ENCODE data around the gene S100B.

Gene S100B

DNA sequence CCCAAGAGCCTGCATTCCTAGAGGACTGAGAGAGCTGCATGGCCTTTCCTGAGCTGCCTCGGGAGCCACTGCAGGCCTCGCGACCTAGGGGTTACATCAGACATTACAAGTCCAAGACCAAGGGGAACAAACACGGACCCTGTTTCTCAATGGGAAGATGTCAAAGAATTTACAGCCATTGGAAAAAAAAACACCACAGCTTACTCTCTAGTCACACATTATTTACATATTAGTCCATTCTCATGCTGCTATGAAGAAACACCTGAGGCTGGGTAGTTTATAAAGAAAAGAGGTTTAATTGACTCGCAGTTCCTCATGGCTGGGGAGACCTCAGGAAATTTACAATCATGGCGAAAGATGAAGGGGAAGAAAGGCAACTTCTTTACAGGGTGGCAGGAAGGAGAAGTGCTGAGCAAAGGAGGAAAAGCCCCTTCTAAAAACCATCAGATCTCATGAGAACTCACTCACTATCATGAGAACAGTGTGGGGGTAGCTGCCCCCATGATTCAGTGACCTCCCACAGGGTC is 22.2 kb upstream of the S100B start:
- no peak for DNase-seq

DNA sequence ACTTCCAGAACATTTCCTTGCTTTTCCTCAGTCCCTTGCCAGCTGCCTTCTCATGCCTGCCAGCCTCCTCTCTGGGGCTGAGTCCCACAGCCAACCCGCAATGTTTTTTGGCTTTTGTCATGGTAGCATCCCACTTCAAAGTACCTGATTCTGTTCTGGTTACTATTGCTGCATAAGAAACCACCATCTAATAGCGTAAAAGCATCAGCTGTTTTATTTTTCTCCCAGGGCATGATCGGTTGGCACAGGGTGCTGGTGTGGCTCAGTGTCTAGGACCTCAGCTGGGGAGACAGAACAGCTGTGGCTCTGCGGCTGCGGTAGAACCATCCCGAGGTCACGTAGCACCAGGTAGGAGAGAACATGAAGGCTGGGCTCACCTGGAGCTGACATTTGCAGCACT is 21.7 kb upstream of the S100B start:
- no peak for DNase-seq

DNA sequence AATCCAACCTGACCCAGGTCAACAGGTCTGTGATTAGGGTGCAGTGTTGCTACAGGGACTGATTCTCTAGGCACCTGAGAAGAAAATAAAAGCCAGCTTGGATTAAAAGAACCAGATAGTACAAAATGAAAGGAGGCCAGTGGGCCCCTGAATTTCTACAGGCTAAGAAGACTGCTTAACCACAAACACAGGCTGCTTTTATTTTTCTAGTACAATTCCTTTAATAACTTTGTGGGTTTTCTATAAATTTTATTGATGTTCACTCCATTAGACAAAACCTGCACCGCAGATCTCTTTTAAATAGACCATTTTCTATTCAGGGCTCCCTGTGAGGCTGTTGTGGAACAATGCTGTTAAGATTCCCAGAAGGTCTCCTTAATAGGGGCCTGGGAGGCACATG is 20.9 kb upstream of the S100B start:
- DNase-seq: no peak

DNA sequence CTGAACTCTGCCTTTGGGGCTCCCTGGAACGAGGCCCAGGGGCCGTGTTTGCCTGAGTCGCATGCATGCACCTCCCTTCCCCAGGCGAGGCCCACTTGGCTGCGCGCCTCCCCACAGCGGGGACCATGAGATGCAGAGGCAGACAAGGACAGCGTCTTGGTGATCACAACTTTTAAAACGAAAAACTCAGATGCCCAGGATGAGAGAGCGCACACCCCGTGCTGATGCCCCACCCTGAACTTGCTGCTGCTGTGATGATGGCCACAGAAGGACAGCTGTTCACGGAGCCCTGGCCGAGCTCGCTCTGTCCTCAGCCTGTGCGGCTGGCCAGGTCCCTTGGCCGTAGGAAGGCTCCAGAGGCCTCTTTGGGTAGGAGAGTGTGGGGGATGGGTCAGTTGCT is 19.2 kb upstream of the S100B start:
- DNase-seq: no peak

DNA sequence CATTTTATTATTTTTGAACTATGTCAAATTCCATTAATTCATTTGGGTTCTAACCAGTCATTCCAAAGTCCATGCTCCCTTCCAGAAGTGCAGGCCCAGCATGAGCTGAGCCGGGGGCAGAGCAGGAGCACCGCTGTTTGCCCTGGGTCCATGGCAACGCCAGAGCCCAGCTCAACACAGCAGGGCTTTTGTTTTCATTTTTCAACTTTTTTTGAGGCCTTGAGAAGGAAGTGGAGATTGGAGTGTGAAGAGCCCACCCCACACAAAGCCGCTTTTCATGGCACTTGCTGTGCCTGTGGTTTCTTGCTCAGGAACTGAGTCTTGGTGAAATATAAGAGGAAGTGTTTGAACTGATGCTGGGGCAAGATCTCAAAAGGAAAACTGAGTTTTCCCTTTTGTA is 17.3 kb upstream of the S100B start:
- no peak for DNase-seq

DNA sequence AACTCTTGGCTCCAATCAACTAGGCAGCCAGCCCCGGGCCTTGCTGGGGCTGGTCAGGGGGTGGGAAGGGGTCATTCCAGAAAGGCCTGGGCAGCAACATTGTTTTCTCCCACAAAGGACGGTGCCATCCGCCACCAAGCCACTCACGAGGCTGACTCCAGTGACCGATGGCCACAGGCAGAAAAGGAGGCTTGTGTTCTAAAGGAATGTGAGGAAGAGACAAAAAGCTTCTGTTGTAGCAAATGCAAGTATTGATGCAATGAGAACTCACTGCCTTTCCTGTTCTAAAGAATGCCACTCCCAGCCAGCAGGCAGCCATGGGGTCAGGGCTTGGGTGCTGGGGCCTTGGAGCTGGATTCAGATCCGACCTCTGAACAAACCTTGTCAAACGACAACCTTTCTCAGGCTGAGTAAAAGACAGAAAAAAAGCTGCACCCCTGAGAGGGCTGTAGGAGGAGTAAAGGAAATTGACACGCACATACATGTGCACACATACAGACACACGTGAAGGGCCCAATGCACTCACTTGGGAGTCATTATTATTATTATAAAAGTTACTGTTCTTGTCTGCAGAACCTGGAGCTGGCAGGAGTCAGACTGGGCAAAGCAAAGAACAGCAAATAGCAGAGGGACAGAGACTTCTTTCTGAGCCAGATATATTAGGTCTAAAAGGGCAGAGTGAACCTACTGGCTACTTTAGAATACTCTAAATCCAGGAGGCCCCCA is 16.7 kb upstream of the S100B start:
- DNase-seq: no peak

DNA sequence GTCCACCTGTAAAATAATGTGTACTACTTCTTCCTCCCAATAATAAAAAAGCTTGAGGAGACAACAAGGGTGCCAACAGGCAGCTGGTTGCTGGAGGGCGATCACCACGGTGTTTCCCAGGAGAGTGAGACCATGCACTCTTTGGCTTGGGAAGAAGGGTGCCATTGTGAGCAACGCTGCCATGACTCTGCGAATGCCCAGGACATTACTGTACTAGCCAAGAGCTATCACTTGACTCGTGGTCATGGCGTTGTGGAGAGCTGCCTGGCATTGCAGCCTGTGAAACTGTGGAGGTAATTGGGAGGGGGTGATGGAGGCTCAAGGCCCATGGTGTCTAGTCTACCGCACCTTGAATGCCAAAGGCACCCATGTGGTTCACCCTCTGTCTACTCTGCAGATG is 16.0 kb upstream of the S100B start:
- no peak for DNase-seq

DNA sequence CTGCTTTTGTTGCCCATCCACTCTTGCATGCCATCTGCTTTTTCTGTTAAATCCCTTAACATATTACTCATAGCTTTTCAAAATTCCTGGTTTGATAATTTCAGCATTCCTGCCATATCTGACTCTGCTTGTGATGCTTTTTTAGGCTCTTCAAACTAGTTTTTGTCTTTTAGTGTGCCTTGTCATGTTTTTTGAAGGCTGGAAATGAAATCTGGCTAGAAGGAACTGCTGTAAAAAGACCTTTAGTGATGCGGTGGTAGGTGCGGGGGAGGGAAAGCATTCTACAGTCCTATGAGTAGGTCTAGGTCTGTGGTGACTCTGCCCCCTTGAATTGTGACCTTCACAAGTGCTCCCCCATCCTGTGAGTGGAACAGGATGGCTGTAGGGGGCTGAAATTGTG is 15.0 kb upstream of the S100B start:
- no peak for DNase-seq

DNA sequence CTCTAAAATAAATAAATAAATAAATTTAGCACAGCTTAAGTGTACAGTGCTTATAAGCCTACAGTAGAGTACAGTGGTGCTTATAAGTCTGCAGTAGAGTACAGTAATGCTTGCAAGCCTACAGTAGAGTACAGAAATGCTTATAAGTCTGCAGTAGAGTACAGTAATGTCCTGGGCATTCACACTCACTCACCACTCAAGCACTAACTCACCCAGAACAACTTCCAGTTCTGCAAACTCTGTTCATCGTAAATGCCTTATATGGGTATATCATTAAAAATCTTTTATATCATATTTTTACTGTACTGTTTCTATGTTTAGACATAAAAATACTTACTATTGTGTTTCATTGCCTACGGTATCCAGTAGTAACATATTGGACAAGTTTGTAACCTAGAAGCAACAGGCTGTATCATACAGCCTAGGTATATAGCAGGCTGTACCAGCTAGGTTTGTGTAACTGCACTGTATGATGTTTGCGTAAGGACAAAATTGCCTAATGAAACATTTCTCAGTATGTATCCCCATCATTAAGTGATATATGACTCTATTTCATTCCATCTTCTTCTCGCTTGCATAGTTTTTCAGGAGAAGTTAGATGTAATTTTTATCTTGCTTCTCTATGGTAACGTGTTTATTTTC is 14.0 kb upstream of the S100B start:
- no peak for DNase-seq

DNA sequence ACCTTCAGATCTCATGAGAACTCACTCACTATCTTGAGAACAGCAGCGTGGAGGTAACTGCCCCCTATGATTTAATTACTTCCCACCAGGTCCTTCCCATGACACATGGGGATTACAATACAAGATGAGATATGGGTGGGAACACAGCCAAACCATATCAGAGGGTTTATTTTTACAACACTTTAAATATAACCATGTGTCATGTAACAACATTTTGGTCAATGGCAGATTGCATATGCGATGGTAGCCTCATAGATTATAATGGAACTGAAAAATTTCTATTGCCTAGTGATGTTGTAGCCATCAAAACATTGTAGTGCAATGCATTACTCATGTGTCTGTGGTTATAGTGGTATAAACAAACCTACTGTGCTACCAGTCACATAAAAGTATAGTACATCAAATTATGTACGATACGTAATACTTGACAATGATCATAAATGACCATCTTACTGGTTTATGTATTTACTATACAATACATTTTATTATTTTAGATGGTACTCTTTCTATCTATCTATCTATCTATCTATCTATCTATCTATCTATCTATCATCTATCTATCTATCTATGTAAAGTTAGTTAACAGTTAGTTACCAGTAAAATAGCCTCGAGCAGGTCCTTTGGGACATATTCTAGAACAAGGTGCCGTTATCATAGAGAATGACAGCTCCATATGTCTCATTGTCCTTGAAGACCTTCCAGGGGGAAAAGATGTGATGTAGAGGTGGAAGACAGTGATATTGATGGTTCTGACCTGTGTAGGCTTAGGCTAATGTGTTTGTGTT is 12.6 kb upstream of the S100B start:
- no peak for DNase-seq

DNA sequence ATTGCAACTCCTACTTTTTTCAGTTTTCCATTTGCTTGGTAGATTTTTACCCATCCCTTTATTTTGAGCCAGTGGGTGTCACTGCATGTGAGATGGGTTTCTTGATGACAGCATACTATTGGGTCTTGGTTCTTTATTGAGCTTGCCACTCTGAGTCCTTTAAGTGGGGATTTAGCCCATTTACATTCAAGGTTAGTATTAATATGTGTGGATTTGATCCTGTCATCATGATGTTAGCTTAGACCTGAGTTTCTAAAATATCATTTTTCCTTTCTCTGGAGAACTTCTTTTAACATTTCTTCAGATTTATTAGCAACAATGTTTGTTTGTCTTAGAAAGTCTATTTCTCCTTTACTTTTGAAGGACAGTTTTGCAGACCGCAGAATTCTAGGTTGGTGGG is 11.8 kb upstream of the S100B start:
- no peak for DNase-seq

DNA sequence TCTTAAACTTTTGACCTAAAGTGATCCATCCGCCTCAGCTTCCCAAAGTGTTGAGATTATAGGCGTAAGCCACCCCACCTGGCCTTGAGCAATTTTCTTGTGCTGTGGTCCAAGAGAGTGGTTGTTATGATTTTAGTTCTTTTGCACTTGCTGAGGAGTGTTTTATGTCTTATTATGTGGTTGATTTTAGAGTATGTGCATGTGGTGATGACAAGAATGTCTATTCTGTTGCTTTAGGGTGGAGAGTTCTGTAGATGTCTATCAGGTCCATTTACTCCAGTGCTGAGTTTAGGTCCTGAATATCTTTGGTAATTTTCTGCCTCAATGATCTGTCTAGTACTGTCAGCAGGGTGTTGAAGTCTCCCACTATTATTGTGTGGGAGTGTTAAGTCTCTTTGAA is 11.2 kb upstream of the S100B start:
- DNase-seq: no peak

DNA sequence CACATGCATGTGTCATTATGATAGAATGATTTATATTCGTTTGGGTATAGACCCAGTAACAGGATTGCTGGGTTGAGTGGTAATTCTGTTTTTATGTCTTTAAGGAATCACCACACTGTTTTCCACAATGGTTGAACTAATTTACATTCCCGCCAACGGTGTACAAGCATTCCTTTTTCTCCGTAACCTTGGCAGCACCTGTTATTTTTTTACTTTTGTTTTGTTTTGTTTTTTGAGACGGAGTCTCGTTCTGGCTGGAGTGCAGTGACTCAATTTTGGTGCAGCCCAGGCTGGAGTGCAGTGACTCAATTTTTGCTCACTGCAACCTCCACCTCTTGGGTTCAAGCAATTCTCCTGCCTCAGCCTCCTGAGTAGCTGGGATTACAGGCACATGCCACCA is 8.5 kb upstream of the S100B start:
- no peak for DNase-seq

DNA sequence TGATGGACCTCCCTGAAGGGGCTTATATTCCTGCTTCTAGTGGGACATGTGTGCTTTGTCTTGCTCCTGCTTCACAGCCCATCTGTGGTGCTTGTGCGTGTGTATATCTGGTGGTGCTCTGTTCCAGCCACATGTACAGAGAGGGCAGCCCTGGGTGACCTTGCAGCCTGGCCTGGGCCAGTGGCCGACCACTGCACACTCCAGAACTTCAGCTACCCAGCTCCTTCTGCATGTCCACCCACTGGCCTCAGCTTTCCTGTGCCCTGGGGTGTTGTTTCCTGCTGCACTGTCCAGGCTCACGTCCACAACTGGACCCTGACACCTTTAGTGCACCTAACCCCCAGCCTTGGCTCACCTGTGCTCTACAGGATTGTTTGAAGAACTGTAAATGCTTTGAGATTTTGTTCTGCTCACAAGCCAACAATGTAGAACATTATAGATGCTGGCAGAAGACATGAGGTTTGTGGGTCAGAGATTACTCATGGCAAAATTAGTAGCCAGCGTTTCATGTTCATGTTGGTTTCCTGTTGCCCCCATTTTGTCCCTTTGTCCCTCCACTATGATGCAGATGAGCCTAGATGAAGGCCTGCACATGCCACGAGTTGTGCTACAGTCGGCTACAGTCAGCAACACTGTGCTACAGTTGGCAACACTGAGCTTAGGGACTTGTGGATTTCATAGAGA is 5.3 kb upstream of the S100B start:
- no peak for DNase-seq

DNA sequence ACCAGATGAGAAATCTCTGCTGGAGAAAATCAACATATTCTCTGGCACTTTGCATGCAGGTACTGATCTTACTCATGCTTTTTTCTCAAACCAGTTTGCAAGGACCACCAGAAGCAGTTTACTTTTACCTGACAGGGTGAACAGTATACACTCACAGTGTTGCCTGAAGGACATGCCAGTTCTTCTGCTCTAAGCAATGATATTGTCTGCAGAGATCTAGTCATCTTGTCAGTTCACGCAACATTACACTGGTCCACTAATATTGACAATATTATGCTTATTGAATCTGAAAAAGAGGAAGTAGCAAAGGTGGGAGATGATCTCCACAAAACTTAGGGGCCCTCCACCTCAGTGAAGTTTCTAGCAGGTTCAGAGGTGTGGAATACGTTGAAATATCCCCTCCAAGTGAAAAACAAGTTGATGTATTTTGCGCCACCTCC is 3.8 kb upstream of the S100B start:
- DNase-seq: no peak

DNA sequence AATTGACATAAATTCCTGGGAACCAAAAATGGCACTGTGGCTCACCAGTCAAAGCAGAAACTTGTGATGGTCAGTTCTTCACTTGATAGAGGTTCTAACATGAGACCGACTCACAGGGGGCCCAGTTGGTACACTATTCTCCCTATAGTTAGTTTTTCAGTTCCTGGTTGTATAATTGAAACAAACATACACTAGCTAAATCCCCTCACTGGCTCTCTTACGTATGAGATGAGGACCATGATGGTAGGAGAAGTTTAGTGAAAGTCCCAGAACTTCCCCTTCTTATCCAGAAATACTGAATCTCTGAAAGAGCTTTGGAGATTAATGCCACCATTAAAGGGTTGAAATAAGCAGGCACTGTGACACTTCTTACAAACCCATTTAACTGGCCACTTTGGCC is 2.8 kb upstream of the S100B start:
- no peak for DNase-seq

DNA sequence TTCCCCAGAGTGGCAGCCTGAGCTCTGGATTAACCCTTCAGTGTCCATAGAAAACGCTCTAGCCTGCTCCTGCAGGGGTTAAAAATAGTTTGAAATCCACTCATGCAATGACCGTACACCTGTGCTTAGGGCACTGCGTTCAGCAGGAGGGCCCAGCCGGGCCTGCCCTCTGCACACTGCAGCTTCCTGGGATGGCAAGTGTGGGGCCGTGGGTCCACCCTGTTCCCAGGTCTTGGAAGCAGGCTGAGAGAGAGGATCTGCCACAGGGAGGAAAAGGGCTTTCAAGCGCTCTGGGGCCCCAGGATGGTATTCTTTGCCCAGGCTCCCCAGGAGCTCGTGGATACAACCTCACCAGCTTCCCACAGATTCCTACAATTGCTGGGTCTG is 1.5 kb upstream of the S100B start:
- DNase-seq: no peak

DNA sequence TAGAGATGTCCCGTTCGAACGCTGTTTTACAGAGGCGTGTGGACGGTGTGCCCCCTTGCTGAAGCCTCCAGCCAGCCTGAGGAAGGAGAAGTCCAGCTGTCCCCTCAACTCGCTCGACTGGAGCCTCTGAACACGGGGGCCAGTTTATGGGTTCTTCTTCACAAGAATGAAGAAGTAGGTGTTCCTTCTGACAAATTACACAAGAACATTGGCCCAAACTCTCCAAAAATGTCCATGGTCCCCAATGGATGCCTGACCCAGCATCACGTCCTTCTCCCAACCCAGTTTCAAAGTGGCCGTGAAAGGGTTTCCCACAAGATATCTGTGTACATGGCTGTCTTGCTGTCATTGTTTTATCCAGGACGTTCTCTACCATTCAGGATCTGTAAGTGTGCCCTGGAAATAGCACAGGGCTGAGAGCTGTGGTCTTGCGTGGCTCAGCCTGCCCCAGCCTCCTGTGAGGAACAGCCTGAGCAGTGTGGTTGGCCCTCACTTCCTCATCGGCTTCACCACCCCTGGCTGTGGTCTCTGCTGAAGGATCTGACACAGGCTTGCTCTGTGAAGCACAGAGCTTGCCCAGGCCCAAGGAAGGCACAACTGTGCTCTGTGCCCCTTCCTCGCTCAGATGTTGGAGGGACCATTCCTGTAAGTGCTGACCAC is 1.0 kb upstream of the S100B start:
- DNase-seq: no peak

DNA sequence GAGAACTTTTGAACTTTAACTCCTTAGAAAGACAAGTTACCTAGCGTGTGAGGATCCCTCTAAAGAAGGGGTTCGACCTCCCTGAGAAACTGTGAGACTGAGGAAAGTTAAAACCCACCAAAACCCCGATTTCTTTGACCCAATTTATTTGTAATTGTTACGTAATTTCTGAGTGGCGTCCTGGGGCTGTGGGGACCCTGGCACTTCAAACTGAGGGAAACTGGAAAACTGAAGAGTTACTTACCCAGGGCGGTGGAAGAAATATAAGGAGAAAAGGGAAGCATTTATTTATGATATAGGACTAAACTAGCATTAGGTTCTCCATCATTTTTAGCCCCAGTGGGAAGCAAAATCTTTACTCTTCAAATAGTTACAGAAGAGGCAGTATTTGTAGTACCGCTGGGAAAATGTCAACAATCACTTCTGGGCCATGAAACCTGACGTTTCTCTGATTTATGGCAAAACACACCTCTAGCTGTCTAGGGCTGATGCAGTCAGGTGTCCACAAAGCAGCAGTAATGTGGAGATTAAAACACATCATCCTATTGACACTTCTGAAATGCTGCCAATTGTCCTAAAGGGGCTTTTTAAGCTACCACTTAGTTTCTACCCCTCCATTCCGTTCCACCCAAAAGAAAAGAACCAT is 430 bp downstream of the S100B start:
- no peak for DNase-seq

DNA sequence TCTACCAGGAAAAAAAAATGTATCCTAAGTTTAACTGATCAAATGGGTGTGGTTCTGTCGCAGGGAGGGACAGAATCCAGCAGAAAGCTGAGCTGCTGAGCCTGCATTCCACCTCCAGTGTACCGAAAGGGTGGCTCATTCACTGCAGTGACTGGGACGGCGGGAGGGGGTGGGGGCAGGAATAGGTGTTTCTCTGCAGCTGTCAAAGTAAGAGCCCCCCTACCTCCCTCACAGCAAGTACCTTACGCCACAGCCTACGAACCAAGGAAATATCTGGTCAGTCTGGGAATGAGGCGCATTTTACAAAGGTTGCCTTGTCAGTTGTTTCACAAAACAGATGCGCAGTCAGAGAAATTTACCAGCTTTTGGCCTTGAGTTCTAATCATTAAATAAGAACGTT is 1.7 kb downstream of the S100B start:
- DNase-seq: no peak

DNA sequence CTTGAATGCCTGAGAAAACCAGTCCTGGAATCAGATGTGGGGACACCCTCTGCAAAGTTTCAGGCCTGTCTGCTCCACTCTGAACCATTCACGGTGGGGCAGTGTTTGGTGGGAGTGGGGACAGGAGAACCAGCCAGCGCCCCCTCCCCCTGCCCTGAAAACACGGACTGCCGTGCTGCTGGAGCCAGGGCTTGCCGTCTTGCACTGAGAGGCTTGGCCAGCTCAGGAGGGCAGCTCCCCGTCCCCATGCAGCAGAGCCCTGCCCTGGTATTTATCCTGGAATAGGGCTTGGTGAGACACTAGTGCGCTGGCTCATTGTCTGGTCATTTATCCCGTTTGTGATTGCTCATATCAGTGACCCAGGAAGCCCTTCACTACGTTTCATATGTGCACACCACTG is 3.9 kb downstream of the S100B start:
- no peak for DNase-seq

DNA sequence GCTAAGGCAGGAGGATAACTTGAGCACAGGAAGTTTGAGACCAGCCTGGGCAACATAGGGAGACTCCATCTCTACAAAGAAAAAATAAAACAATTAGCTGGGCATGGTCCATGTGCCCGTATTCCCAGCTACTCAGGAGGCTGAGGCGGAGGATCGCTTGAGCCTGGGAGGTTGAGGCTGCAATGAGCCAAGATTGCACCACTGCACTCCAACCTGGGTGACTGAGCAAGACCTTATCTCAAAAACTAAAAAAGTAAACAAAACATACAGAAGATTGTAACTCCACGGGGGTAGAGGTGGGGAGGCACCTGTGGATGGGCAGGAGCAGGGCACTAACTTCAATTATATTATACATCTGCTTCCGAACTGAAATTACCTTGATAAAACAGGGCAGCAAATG is 4.6 kb downstream of the S100B start:
- no peak for DNase-seq

Measured in kidney glomerular epithelial cell (primary cell).